Right lobe of liver (tissue), 4 donors: Measurements from ENCODE around the gene GOLPH3L.

ENCODE experiments used
- CTCF ChIP-seq, 4 donors: fragments of 200-600 bp in 3 of 4; fragments of 450-650 bp in 1 of 4; IDR thresholded peaks; one replicate each; pipeline versions ENCODE4 v1.5.1 to v1.8.0; 2016 to 2022; ENCODE audit warnings: antibody characterized with exemption in 4 of 4, mild to moderate bottlenecking in 2 of 4
- POLR2A ChIP-seq: fragments of 450-650 bp; IDR thresholded peaks from one replicate; pipeline ENCODE4 v1.6.1; 2017; ENCODE audit warnings: antibody characterized with exemption, mild to moderate bottlenecking
- donor health status: DM: no; HTN: no; CAD: no.
- donor health status: DM: no; HTN: no; CAD: no.
- donor health status: DM: no; HTN: yes; CAD: no.

GRCh38 chr1:150696590-150696989, 364 bp downstream of the GOLPH3L start:
- TF ChIP-seq POLR2A (no peak), CTCF (IDR thresholded peaks at IDR 0.05) (no peak)
